Transverse colon (tissue), 4 donors: ENCODE results near the gene SLC7A14.

Experiments used
- CTCF ChIP-seq, 5 experiments: fragments of 200-600 bp in 3 of 5; fragments of 450-650 bp in 2 of 5; sonication (generic) in 3 of 5; IDR thresholded peaks; 1 replicate in 2 of 5; 2 replicates in 3 of 5; pipeline ENCODE4 v1.5.1; 2016 to 2017; ENCODE audit warnings: antibody characterized with exemption in 5 of 5, inconsistent platforms in 3 of 5, mild to moderate bottlenecking in 2 of 5, moderate library complexity in 1 of 5
- EP300 ChIP-seq: sonication (generic); formaldehyde crosslinking; IDR thresholded peaks from one replicate; pipeline ENCODE4 v1.6.1; 2017; ENCODE audit warnings: antibody characterized with exemption, low read depth
- POLR2A ChIP-seq: fragments of 450-650 bp; IDR thresholded peaks from one replicate; pipeline ENCODE4 v1.6.1; 2016; ENCODE audit warnings: antibody characterized with exemption, mild to moderate bottlenecking, moderate library complexity
- POLR2AphosphoS5 ChIP-seq, 3 donors: sonication (generic); formaldehyde crosslinking; IDR thresholded peaks; one replicate each; pipeline ENCODE4 v1.6.1; 2016; ENCODE audit warnings: antibody characterized with exemption in 3 of 3

- TF ChIP-seq CTCF (IDR thresholded peaks at IDR 0.05) (no peak), POLR2A (no peak), POLR2AphosphoS5 (IDR thresholded peaks at IDR 0.05) (no peak), EP300 (no peak)
These were observed 161.0 kb downstream of the SLC7A14 start for GRCh38 chr3:170424879-170425278.
